Ovary (tissue), 9 donors: ENCODE results near the gene ANKRD65. TPM values are rescaled to one million over a fixed set of nuclear protein-coding genes. Genes with fewer than 3 reads are reported as not detected.
"Not testable (repeated sequence)": the region's sequence is repeated elsewhere in the genome, so short reads cannot be mapped to it uniquely, and the experiment has no call there.

Experiments
- DNase-seq, 5 donors: peaks; one replicate each; pipeline ENCODE4 v3.0.0-alpha.2; 2019 to 2020
- H3K27ac ChIP-seq, 2 donors: fragments of 200-600 bp; one replicate each; pipeline versions ENCODE4 v1.5.1 to v1.8.0; 2019 to 2022
- H3K27me3 ChIP-seq: fragments of 200-600 bp; one replicate; pipeline ENCODE4 v1.8.0; 2022
- H3K36me3 ChIP-seq: fragments of 200-600 bp; sonication (generic); one replicate; pipeline ENCODE4 v1.5.1; 2019
- H3K4me1 ChIP-seq: one replicate; pipeline ENCODE4 v1.8.1; 2013; ENCODE audit warnings: mild to moderate bottlenecking, moderate library complexity; ENCODE audit not compliant: insufficient read depth
- H3K4me3 ChIP-seq: fragments of 200-600 bp; sonication (generic); one replicate; pipeline ENCODE4 v1.5.1; 2017
- H3K9me3 ChIP-seq, 2 donors: fragments of 200-600 bp in 1 of 2; sonication (generic) in 1 of 2; one replicate each; pipeline versions ENCODE4 v1.5.1 to v1.8.1; 2013 to 2019; ENCODE audit warnings: mild to moderate bottlenecking in 1 of 2, moderate library complexity in 1 of 2
- CTCF ChIP-seq, 3 donors: fragments of 450-650 bp in 2 of 3; fragments of 200-600 bp in 1 of 3; IDR thresholded peaks; one replicate each; pipeline versions ENCODE4 v1.5.1 to v1.8.0; 2016 to 2022; ENCODE audit warnings: antibody characterized with exemption in 3 of 3, mild to moderate bottlenecking in 1 of 3
- EP300 ChIP-seq: sonication (generic); formaldehyde crosslinking; IDR thresholded peaks from one replicate; pipeline ENCODE4 v1.6.1; 2017; ENCODE audit warnings: antibody characterized with exemption
- POLR2A ChIP-seq: fragments of 450-650 bp; IDR thresholded peaks from one replicate; pipeline ENCODE4 v1.6.1; 2017; ENCODE audit warnings: antibody characterized with exemption, mild to moderate bottlenecking, moderate library complexity
- WGBS, 3 donors: extraction: QIAGEN DNeasy Blood & Tissue Kit in 1 of 3; methylation state at CpG; one replicate each; pipeline versions ENCODE4 v1.1.5 to v1.1.7; 2013 to 2017; 5-methylcytosine and 5-hydroxymethylcytosine counted together
- intact Hi-C, 4 donors: fragments of 100-400 bp; cut with DNase I; formaldehyde crosslinking; loops; one replicate each; pipeline versions ENCODE4 v1.11.0 to v1.15.1; 2022 to 2023
- polyA plus RNA-seq, 2 donors: library from polyadenylated mRNA; stranded (reverse); fragments of 200-250 nt in 1 of 2; fragments of 350-450 nt in 1 of 2; fragmentation: Illumina TruSeq in 1 of 2; extraction: RNeasy Lipid Tissue Mini Kit (QIAGEN cat#74804) in 1 of 2; gene quantifications; one replicate each; pipeline ENCODE4 v1.2.3, GENCODE V29; 2013 to 2014
- total RNA-seq, 7 donors: library from RNA; depleted of rRNA in 2 of 7; stranded (reverse); fragments of >200 nt in 2 of 7; fragmentation: NEBNext Ultra II Directional in 3 of 7; extraction: Animal tissue kit (Norgen Biotek cat#: 25700) in 3 of 7; gene quantifications; one replicate each; pipeline versions ENCODE4 v1.1.0 to v1.2.4, GENCODE V29; 2016 to 2023
- donor health status: DM: no; HTN: no; CAD: no; lungs with moderate emphysema.
- donor health status: DM: no; HTN: no; CAD: no.
- donor health status: Bipolar disorder and iron deficiency.
- donor health status: DM: yes; HTN: yes; CAD: no.
- donor health status: DM: no; HTN: no; CAD: no.
- donor health status: DM: yes; HTN: yes; CAD: no.

The ANKRD65 gene
- total and polyA plus RNA-seq, 9 donors, result 4.5 to 48.8 (median 13.3) TPM

- intact Hi-C loops, result no loop called here
Measured at GRCh38 chr1:1455366-1455884, 34.3 kb upstream of the ANKRD65 start.

GRCh38 chr1:1454286-1455056 is 33.4 kb upstream of the ANKRD65 start:
- WGBS, 3 donors, result 75 to 76% (median 75%) methylated on average over 31 to 37 of the region's 41 CpGs
- H3K27me3 ChIP-seq, H3K27ac ChIP-seq, H3K36me3 ChIP-seq, DNase-seq, intact Hi-C loops, H3K4me1 ChIP-seq, H3K4me3 ChIP-seq, H3K9me3 ChIP-seq: not testable (repeated sequence)

More at GRCh38 chr1:1455366-1455884, 34.3 kb upstream of the ANKRD65 start:
- no peaks in the 10 kb centered on the region for H3K4me1 ChIP-seq
- no peaks in the 10 kb centered on the region for H3K9me3 ChIP-seq
- no peak overlapping the region for H3K4me3 ChIP-seq
- no peaks in the 10 kb centered on the region for H3K36me3 ChIP-seq
- no peaks in the 10 kb centered on the region for H3K27me3 ChIP-seq
- no peak overlapping the region for H3K27ac ChIP-seq
- 79 to 82% (median 81%) methylated on average over 27 to 30 of the region's 30 CpGs for WGBS, 3 donors
- TF ChIP-seq POLR2A, result no peak
- no peak for DNase-seq

GRCh38 chr1:1452882-1453281 is 31.8 kb upstream of the ANKRD65 start:
- TF ChIP-seq POLR2A (no peak), CTCF (IDR thresholded peaks at IDR 0.05) (no peak), EP300 (no peak)
- intact Hi-C loops, result no loop called here
- H3K27me3 ChIP-seq, result no peaks in the 10 kb centered on the region
- WGBS, 3 donors, result 91 to 95% (median 93%) methylated on average over 16 of the region's 16 CpGs
- no peak overlapping the region for H3K4me3 ChIP-seq
- H3K9me3 ChIP-seq, result no peaks in the 10 kb centered on the region
- H3K4me1 ChIP-seq, result no peaks in the 10 kb centered on the region
- H3K27ac ChIP-seq, result no peak overlapping the region
- H3K36me3 ChIP-seq, result no peaks in the 10 kb centered on the region
- DNase-seq, result no peak

- H3K4me3 ChIP-seq, H3K9me3 ChIP-seq, intact Hi-C loops, H3K36me3 ChIP-seq, H3K4me1 ChIP-seq, H3K27me3 ChIP-seq, H3K27ac ChIP-seq, DNase-seq: not testable (repeated sequence)
- WGBS, 3 donors, result 69 to 76% (median 72%) methylated on average over 8 of the region's 8 CpGs
Measured at GRCh38 chr1:1452365-1452739, 31.3 kb upstream of the ANKRD65 start.

- H3K9me3 ChIP-seq, result no peaks in the 10 kb centered on the region
- no peak for TF ChIP-seq CTCF (IDR thresholded peaks at IDR 0.05)
- no peak for TF ChIP-seq EP300
- no peak for TF ChIP-seq POLR2A
- intact Hi-C loops, result no loop called here
- no peak overlapping the region for H3K27ac ChIP-seq
- 85 to 86% (median 85%) methylated on average over 20 to 26 of the region's 26 CpGs for WGBS, 3 donors
- no peak for DNase-seq
- H3K4me3 ChIP-seq, result no peak overlapping the region
- no peaks in the 10 kb centered on the region for H3K4me1 ChIP-seq
- no peaks in the 10 kb centered on the region for H3K27me3 ChIP-seq
- H3K36me3 ChIP-seq, result no peaks in the 10 kb centered on the region
Measured at GRCh38 chr1:1451696-1452364, 30.8 kb upstream of the ANKRD65 start.

GRCh38 chr1:1450616-1451015 is 29.5 kb upstream of the ANKRD65 start:
- H3K4me3 ChIP-seq, intact Hi-C loops, H3K36me3 ChIP-seq, DNase-seq, H3K9me3 ChIP-seq, H3K4me1 ChIP-seq, H3K27me3 ChIP-seq, H3K27ac ChIP-seq: not testable (repeated sequence)
- 73 to 81% (median 74%) methylated on average over 22 of the region's 22 CpGs for WGBS, 3 donors
